Spleen (tissue), 7 donors: ENCODE data around the gene ZNF253.

Experiments used
- CTCF ChIP-seq, 11 experiments: fragments of 200-600 bp in 7 of 11; fragments of 450-650 bp in 4 of 11; sonication (generic) in 4 of 11; IDR thresholded peaks in 8 of 11; conservative IDR thresholded peaks in 3 of 11; 1 replicate in 7 of 11; 2 replicates in 4 of 11; pipeline versions ENCODE4 v1.4.0 to v1.8.0; 2016 to 2021; ENCODE audit warnings: antibody characterized with exemption in 11 of 11, inconsistent platforms in 4 of 11, mild to moderate bottlenecking in 1 of 11
- POLR2A ChIP-seq, 3 donors: fragments of 450-650 bp; IDR thresholded peaks; one replicate each; pipeline ENCODE4 v1.5.1; 2017; ENCODE audit warnings: antibody characterized with exemption in 3 of 3, mild to moderate bottlenecking in 1 of 3
- donor health status: DM: no; HTN: no; CAD: no; lungs with moderate emphysema.
- donor health status: DM: no; HTN: no; CAD: no.
- donor health status: DM: no; HTN: no; CAD: no.

GRCh38 chr19:19835560-19836038, 30.1 kb upstream of the ZNF253 start:
- TF ChIP-seq CTCF (IDR thresholded peaks at IDR 0.05 in 8 of 11, conservative IDR thresholded peaks at IDR 0.05 in 3 of 11), result no peak
- no peak for TF ChIP-seq POLR2A (IDR thresholded peaks at IDR 0.05)
